Thoracic aorta (tissue), 2 donors: Measurements from ENCODE around the gene MPO. TPM values are rescaled to one million over a fixed set of nuclear protein-coding genes. Genes with fewer than 3 reads are reported as not detected.

ENCODE experiments used
- ATAC-seq: fragments of 150-250 bp; one replicate; pipeline ENCODE4 v1.8.0; 2017; ENCODE audit warnings: low read depth; ENCODE audit not compliant: insufficient number of reproducible peaks, low FRiP score
- DNase-seq: peaks from one replicate; pipeline ENCODE4 v3.0.0-alpha.2; 2020; ENCODE audit warnings: low spot score
- H3K27ac ChIP-seq, 2 donors: fragments of 200-600 bp; sonication (generic); 1 replicate in 1 of 2; 2 replicates in 1 of 2; pipeline ENCODE4 v1.5.1; 2016; ENCODE audit warnings: mild to moderate bottlenecking in 2 of 2, moderate library complexity in 2 of 2
- H3K27me3 ChIP-seq: fragments of 200-600 bp; sonication (generic); replicated peaks from 2 replicates; pipeline ENCODE4 v1.6.0; 2016; ENCODE audit warnings: mild to moderate bottlenecking; ENCODE audit not compliant: insufficient read depth
- H3K36me3 ChIP-seq: fragments of 200-600 bp; sonication (generic); one replicate; pipeline ENCODE4 v1.5.1; 2016
- H3K4me1 ChIP-seq, 2 donors: fragments of 200-600 bp; sonication (generic); 1 replicate in 1 of 2; 2 replicates in 1 of 2; pipeline versions ENCODE4 v1.5.1 to v1.6.0; 2016; ENCODE audit warnings: low read depth in 2 of 2, mild to moderate bottlenecking in 1 of 2; ENCODE audit not compliant: control insufficient read depth in 1 of 2
- H3K4me3 ChIP-seq: fragments of 200-600 bp; sonication (generic); 2 replicates; pipeline ENCODE4 v1.5.1; 2016; ENCODE audit warnings: mild to moderate bottlenecking
- H3K9me3 ChIP-seq: fragments of 200-600 bp; sonication (generic); 2 replicates; pipeline ENCODE4 v1.5.1; 2016
- total RNA-seq, 2 donors: library from RNA; depleted of rRNA; stranded (reverse); fragments of >200 nt; gene quantifications; one replicate each; pipeline versions ENCODE4 v1.1.0 to v1.2.3, GENCODE V29; 2016
- TF ChIP-seq, protein P1 (sequence below): fragments of 200-600 bp; sonication (generic); IDR thresholded peaks from one replicate; pipeline ENCODE4 v1.5.1; 2019; ENCODE audit warnings: antibody characterized with exemption

MPO gene
- total RNA-seq, 2 donors from 2014 or later = 0.14 TPM; not detected in 1

DNA sequence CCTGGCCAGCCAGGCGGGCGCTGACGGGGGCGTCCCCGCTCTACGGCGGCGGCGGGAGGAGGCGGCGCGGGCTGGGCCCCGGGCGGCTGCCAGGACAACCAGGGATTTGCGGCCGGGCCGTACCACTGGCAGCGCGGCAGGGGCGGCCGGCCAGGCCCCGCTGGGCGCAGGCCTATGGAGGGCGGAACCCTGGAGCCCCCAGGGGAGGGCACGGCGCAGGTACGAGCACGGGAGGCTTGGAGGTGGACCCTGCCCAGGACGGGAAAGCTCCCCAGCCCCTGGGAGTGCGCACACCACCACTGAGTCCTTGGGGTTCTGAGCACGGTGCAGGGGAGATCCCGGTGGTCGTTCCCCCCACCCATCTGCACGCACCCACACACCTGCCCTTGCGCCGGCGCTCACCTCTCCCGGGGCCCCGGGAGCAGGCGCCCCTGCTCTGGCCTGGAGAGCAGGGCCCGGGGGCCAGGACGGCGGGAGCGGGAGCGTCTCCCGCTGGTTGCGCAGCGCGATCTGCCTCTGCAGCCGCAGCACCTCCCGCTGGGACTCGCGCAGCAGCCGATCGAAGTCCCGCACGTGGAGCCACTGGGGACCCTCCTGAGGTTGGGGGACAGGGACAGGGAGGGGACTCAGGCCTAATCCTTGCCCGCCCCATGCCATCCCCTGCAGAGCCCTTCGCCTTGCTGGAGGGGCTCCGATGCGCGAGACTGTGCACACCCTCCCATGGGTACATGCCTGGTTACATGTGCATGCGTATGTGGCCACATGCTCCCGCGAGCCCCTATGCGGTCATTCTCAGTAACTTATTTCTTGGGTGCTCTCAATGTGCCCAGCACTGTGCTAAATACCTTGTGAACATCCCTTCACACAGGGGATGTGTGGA is 43.9 kb upstream of the MPO start:
- no peaks in the 10 kb centered on the region for H3K9me3 ChIP-seq
- H3K36me3 ChIP-seq = no peaks in the 10 kb centered on the region
- peak; percentile 31 for ATAC-seq
- H3K27ac ChIP-seq = peak overlapping the region; percentile 42 to 63
- H3K4me3 ChIP-seq = peak overlapping the region; percentile 87
- DNase-seq = no peak
- H3K27me3 ChIP-seq = no peaks in the 10 kb centered on the region
- TF ChIP-seq, protein P1, sequence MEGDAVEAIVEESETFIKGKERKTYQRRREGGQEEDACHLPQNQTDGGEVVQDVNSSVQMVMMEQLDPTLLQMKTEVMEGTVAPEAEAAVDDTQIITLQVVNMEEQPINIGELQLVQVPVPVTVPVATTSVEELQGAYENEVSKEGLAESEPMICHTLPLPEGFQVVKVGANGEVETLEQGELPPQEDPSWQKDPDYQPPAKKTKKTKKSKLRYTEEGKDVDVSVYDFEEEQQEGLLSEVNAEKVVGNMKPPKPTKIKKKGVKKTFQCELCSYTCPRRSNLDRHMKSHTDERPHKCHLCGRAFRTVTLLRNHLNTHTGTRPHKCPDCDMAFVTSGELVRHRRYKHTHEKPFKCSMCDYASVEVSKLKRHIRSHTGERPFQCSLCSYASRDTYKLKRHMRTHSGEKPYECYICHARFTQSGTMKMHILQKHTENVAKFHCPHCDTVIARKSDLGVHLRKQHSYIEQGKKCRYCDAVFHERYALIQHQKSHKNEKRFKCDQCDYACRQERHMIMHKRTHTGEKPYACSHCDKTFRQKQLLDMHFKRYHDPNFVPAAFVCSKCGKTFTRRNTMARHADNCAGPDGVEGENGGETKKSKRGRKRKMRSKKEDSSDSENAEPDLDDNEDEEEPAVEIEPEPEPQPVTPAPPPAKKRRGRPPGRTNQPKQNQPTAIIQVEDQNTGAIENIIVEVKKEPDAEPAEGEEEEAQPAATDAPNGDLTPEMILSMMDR = no peak
- H3K4me1 ChIP-seq = peaks cover 6 to 22% of the 10 kb centered on the region in 2 donors

DNA sequence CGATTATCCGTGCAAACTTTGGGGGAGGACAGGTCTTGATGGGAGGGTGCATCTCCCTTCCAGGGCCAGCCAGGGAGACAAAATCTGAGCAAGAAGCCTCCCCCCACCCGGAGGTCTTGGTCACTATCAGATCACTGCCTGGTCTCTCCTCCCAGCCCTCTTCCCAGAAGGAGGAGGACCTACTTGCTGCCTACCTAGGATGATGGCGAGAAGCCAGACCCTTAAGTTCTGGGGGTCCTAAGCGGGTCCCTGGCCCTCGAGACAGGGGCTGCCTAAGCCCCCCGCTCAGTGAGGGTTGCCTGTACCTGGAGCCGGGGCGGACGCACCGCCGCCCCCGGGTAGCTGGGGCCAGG is 43.3 kb upstream of the MPO start:
- H3K27me3 ChIP-seq = no peaks in the 10 kb centered on the region

DNA sequence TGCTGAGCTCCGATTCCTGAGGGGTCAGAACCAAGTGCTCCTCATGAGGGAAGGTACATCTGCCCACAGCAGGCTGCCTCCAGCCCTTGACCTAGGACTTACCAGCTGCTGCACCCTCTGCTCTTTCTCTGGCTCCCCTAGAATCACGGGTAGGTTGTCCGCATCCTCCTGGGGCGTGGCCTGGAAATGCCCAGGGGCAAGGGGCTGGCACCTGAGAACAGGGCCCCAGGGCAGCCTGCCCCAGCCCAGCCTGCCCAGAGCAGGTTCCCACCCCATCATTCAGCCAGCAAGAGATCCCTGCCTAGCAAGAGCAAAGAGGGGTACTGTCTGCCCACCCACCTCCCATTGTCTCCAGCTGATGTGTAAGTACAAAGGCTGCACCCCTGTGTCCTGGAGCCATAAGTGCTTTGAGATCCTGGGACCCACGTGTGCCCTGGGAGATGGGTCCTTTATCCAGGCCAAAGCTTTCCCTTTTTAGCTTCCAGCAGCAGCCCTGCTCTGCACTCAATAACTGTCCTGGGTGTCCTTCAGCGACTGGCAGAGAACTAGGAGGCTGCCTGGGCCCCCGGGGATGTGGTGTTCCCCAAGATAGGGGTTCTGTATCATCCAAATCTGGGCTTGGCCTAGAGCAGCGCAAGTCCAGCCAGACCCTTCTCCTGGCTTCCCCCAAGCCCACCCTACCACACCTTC is 42.8 kb upstream of the MPO start:
- DNase-seq (no peak), ATAC-seq (no peak)
- TF ChIP-seq, protein P1 = no peak
- Histone ChIP-seq H3K27me3 (no peaks in the 10 kb centered on the region), H3K4me3 (peak overlapping the region; percentile 87), H3K9me3 (no peaks in the 10 kb centered on the region), H3K27ac (peak overlapping the region; percentile 42 to 63), H3K36me3 (no peaks in the 10 kb centered on the region), H3K4me1 (peaks cover 6 to 22% of the 10 kb centered on the region in 2 donors)

More for the DNA sequence above, 43.3 kb upstream of the MPO start:
- H3K27ac ChIP-seq = peak overlapping the region; percentile 42 to 63
- H3K4me1 ChIP-seq = peaks cover 6 to 22% of the 10 kb centered on the region in 2 donors
- TF ChIP-seq, protein P1 = no peak
- no peaks in the 10 kb centered on the region for H3K9me3 ChIP-seq
- DNase-seq = no peak
- no peak for ATAC-seq
- H3K4me3 ChIP-seq = peak overlapping the region; percentile 87
- H3K36me3 ChIP-seq = no peaks in the 10 kb centered on the region

DNA sequence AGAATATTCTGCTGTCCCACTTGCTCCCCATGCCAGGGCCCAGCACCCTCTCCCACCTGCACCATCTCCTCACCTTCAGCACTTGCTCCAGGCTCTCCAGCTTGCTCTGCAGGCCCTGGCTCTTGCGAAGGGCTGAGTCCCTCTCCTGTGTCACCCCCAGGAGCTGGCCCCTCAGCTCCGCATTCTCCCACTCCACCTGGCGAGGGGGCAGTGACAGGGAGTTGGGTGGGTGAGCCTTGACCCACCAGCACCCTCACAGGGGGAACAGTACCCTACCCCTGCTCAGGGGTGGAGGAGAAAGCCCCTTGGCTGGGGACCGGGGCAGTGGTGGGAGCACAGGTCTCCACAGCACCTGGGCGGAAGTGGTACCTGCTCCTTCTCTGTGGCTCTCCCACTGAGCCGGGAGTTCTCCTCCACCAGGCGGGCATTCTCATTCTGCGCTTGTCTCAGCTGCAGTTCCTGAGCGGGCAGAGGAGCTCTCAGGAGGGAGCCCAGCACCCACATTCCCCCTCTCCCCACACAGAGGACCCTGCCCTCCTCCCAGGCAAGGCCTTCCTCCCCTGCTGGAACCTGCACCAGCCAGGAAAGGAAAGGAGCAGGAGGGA is 41.9 kb upstream of the MPO start:
- no peaks in the 10 kb centered on the region for H3K9me3 ChIP-seq
- DNase-seq (no peak), ATAC-seq (no peak)
- H3K36me3 ChIP-seq = no peaks in the 10 kb centered on the region
- H3K4me3 ChIP-seq = no peak overlapping the region
- no peak overlapping the region for H3K27ac ChIP-seq
- H3K27me3 ChIP-seq = no peaks in the 10 kb centered on the region
- H3K4me1 ChIP-seq = peaks cover 6 to 22% of the 10 kb centered on the region in 2 donors
- TF ChIP-seq, protein P1 = no peak
